Motor neuron (in vitro differentiated cells): ENCODE results near the gene CCDC92B. TPM values are rescaled to one million over a fixed set of nuclear protein-coding genes. Genes with fewer than 3 reads are reported as not detected.

ENCODE experiments used
- ATAC-seq, 8 experiments: fragments of 200-7000 bp; cut with Tn5 transposase; replicated peaks in 6 of 8; 2 replicates each; pipeline ENCODE4 v1.8.0; 2021; ENCODE audit warnings: mild to moderate bottlenecking in 8 of 8, moderate library complexity in 8 of 8
- H3K27ac ChIP-seq, 2 donors: fragments of 250-450 bp; sonication (Bioruptor Pico); 2 replicates each; pipeline ENCODE4 v1.9.0; 2021; ENCODE audit warnings: antibody characterized with exemption in 2 of 2, mild to moderate bottlenecking in 2 of 2, moderate library complexity in 1 of 2
- H3K4me1 ChIP-seq, 2 donors: fragments of 250-450 bp; sonication (Bioruptor Pico); replicated peaks in 1 of 2; 2 replicates each; pipeline ENCODE4 v1.6.1; 2021; ENCODE audit warnings: antibody characterized with exemption in 2 of 2, mild to moderate bottlenecking in 2 of 2, moderate library complexity in 1 of 2
- H3K4me3 ChIP-seq, 5 donors: fragments of 250-450 bp; sonication (Bioruptor Pico); 2 replicates each; pipeline ENCODE4 v1.9.0; 2021; ENCODE audit warnings: antibody characterized with exemption in 5 of 5, mild to moderate bottlenecking in 5 of 5, moderate library complexity in 4 of 5
- WGBS, 10 experiments: fragments of 450-650 bp; shearing (Covaris generic); methylation state at CpG; one replicate each; pipeline ENCODE4 v1.0.0; 2022; 5-methylcytosine and 5-hydroxymethylcytosine counted together
- in situ Hi-C, 9 experiments: fragments of 400-800 bp; cut with MboI; loops; one replicate each; pipeline ENCODE4 v1.15.0; 2021; ENCODE audit warnings: low sequenced_read_pairs in 9 of 9, low pct_unique_long_range_greater_than_20kb in 2 of 9; ENCODE audit not compliant: unreplicated experiment in 9 of 9
- total RNA-seq, 8 experiments: library from RNA; unstranded; fragments of 300-600 nt; gene quantifications; 2 replicates each; pipeline versions ENCODE4 v1.2.3 to v1.2.4, GENCODE V29; 2022

CCDC92B gene
- total RNA-seq, 8 experiments from 2014 or later: 0.15 to 2.9 (median 1.2) TPM

DNA sequence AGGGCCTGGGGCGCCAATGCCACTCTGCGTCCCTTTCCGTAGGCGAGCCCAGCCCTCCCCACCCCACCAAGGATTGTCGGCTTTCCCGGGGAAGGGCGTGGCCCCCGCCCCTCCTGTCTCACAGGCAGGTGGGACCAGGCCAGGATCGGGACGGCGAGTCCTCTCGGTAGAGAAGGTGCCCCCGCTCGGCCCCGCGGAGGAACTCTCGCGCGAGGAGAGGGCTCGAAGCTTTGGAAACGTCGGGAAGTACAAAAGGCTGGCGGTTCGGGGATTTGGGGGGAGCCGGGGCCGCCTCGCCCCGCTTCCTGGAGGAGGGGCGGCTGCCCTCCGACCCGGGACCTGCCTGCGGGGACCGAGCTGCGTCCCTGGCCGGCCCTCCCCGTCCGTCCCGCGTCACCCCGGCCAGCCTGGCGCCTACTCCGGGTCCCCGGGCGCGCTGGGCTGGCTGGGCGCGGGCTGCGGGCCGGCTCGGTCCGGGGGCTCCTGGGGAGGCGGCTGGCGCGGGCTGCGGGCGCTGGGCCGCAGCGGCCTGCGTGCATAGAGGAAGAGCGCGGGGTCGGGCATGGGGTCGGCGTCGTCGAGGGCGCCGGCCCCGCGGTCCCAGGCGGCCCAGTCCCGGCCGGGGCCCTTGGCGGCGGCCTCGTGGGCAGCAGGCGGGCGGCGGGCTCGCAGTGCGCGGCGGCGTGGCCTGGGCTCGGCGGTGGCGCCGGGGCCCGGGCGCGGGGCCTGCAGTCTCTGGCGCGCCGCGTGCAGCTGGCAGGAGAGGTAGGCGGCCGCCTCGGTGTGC lies 25.3 kb downstream of the CCDC92B start:
- H3K4me3 ChIP-seq: peak overlapping the region in 1 of 5 donors; percentile 9
- in situ Hi-C loops: no loop called here

GRCh38 chr17:2723505-2723996 lies 25.9 kb downstream of the CCDC92B start:
- 39 to 41% (median 40%) methylated on average over 2 to 6 of the region's 18 CpGs; no CpG with 5 or more reads in 7 of the 10 experiments for WGBS, 10 experiments
- Histone ChIP-seq H3K27ac (no peak overlapping the region), H3K4me3 (no peak overlapping the region), H3K4me1 (peaks cover 0 to 3% of the 10 kb centered on the region in 2 donors)
- in situ Hi-C loops: no loop called here
- ATAC-seq: peak in 6 of 8 experiments; percentile 24 to 44 (median 34)

More for the DNA sequence above, 25.3 kb downstream of the CCDC92B start:
- H3K27ac ChIP-seq: no peak overlapping the region
- peaks cover 0 to 3% of the 10 kb centered on the region in 2 donors for H3K4me1 ChIP-seq
- WGBS, 10 experiments: 7% methylated on average over 3 of the region's 98 CpGs; no CpG with 5 or more reads in 9 of the 10 experiments
- ATAC-seq: peak in 7 of 8 experiments; percentile 9 to 70 (median 49)

DNA sequence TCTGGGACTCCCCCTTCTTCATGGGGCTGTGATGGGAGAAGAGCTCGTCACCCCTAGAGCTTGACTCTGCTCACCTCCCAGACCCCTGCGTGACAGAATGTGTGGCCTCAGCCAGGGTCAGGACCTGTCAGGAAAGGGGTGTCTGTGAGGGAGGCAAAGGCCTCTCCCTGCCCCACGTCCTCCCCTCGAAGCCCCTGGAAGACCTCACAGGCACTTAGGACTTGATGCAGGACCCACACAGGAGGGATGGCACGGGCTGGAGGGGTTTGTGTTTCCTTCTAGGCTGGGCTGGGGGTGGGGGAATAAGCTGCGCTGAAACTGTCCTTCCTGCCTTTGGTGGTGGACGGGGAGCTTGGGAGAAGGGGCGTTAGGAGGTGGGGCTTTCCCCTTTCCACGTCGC lies 26.8 kb downstream of the CCDC92B start:
- no peak for ATAC-seq
- 70 to 100% (median 86%) methylated on average over 1 to 2 of the region's 10 CpGs; no CpG with 5 or more reads in 6 of the 10 experiments for WGBS, 10 experiments
- in situ Hi-C loops: no loop called here
- no peak overlapping the region for H3K27ac ChIP-seq
- H3K4me1 ChIP-seq: peaks cover 0 to 3% of the 10 kb centered on the region in 2 donors
- H3K4me3 ChIP-seq: no peak overlapping the region

DNA sequence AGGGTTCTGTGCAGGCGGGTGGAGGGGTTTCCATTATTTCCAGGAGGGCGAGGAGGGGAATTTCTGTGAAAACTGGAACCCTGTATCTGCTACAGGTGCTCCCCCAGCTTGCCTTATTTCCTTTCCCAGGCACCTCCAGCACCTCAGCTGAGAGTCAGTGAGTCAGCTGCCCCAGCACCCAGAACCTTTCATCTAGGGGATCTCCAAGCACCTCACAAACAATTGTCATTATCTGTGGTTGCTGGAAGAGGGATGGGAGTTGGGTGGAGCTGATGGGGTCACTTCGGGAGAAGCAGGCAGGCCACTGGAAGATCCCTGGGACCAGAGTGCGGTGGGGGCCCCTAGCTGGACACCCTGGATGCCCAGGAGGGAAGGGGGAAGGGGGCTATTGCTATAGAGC lies 27.8 kb downstream of the CCDC92B start:
- Histone ChIP-seq H3K27ac (no peak overlapping the region), H3K4me3 (no peak overlapping the region), H3K4me1 (peaks cover 0 to 3% of the 10 kb centered on the region in 2 donors)
- 20% methylated on average over 1 of the region's 4 CpGs; no CpG with 5 or more reads in 9 of the 10 experiments for WGBS, 10 experiments
- in situ Hi-C loops: no loop called here
- ATAC-seq: no peak

DNA sequence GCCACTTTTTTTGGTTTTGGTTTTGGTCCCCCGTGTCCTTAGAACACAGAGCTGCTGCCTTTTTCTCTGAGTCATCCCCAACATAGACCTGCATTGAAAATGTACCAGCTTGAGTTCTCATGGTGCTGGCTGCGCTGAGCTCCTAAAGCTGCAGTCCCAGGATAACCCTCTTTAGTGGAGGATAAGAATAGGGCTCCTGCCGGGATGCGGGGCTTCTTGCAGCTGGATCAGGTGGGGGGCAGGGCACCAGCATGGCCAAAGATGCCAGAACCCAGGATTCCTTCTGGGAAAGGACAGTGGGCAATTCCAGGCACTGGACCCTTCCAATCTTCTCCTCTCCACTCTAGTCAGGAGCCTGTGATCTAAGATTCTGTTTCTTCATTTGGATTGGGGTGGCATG lies 29.6 kb downstream of the CCDC92B start:
- ATAC-seq: no peak
- 21 to 100% (median 56%) methylated on average over 1 to 3 of the region's 4 CpGs; no CpG with 5 or more reads in 6 of the 10 experiments for WGBS, 10 experiments
- H3K4me3 ChIP-seq: no peak overlapping the region
- in situ Hi-C loops: no loop called here
- no peak overlapping the region for H3K27ac ChIP-seq
- H3K4me1 ChIP-seq: peaks cover 0 to 3% of the 10 kb centered on the region in 2 donors

- ATAC-seq: peak in 2 of 8 experiments; percentile 31 to 57
- WGBS, 10 experiments: 60 to 100% (median 87%) methylated on average over 1 to 7 of the region's 13 CpGs; no CpG with 5 or more reads in 2 of the 10 experiments
Measured at GRCh38 chr17:2718150-2718938, 31.1 kb downstream of the CCDC92B start.

DNA sequence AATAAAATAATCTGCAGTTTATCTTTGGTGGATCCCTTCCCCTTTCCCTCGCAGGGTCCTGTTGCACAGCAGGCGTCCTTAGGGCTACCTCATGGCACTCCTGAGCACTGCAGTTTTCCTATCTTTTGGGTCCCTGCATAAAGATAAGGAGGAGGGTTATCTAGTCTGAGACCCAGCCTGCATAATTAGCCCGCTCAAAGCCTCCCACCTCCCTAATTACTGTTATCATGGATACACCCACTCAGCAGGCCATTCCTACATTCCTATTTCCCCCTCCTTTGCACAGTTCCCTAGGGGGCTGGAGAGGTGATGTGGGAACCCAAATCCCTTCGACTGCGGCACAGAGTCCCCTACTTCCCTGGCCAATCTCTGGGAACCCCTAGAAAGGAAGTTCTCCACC lies 32.8 kb downstream of the CCDC92B start:
- in situ Hi-C loops: no loop called here
- 40 to 100% (median 80%) methylated on average over 1 to 3 of the region's 5 CpGs; no CpG with 5 or more reads in 3 of the 10 experiments for WGBS, 10 experiments

More at GRCh38 chr17:2718150-2718938, 31.1 kb downstream of the CCDC92B start:
- no peak overlapping the region for H3K27ac ChIP-seq
- H3K4me3 ChIP-seq: no peak overlapping the region
- H3K4me1 ChIP-seq: no peaks in the 10 kb centered on the region
- in situ Hi-C loops: no loop called here

GRCh38 chr17:2713881-2714280 lies 35.6 kb downstream of the CCDC92B start:
- in situ Hi-C loops: no loop called here
- WGBS, 10 experiments: 80 to 100% (median 84%) methylated on average over 1 to 9 of the region's 9 CpGs; no CpG with 5 or more reads in 3 of the 10 experiments
- Histone ChIP-seq H3K27ac (no peak overlapping the region), H3K4me1 (peaks cover 22 to 25% of the 10 kb centered on the region in 2 donors), H3K4me3 (no peak overlapping the region)
- ATAC-seq: no peak

More for the DNA sequence above, 32.8 kb downstream of the CCDC92B start:
- Histone ChIP-seq H3K4me3 (no peak overlapping the region), H3K27ac (no peak overlapping the region), H3K4me1 (peaks cover 10% of the 10 kb centered on the region in 2 donors)
- ATAC-seq: no peak

- Histone ChIP-seq H3K4me3 (peak overlapping the region; percentile 49 to 81 (median 52)), H3K27ac (peak overlapping the region; percentile 9 to 35), H3K4me1 (peaks cover 25 to 28% of the 10 kb centered on the region in 2 donors)
- in situ Hi-C loops: no loop called here
- peak in 6 of 8 experiments; percentile 0 to 5 (median 2) for ATAC-seq
- 46 to 90% (median 87%) methylated on average over 2 to 23 of the region's 36 CpGs; no CpG with 5 or more reads in 3 of the 10 experiments for WGBS, 10 experiments
Measured at GRCh38 chr17:2712300-2713043, 37.0 kb downstream of the CCDC92B start.

DNA sequence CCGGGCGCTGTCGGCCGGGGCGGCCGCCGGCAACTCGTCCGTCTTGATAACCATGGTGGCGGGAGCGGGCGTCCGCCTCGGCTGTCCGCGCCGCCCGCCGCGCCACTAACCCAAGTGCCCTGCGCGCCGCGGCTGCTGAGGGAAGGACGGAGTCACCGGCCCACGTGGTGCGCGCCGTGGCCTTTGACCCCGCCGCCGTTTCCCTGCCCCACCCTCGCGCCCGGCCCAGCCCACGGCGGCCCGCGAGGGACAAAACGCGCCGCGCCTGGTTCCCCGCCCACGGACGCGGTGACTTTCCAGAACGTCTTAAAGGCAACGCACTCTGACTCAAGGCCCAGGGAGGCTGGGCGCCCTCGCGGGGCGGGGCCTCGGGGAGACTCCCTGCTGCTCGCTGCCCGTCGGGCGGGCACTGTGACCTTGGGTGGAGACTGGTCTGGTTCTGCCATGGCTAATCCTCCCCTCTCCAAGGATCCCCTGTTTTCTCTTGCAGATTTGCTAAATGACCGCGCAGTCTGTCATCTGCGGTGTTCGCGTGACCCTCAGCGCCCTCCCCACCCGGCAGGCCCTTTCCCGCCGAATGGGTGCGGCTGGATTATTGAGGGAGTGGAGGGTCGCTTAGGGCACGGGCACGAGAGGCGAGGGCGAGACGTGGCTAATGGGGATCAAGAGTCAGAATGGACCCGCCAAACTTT lies 37.7 kb downstream of the CCDC92B start, which contains the start of gene CLUH:
TSS of gene CLUH (minus strand) at position 157 of the 692 bp plus-strand sequence. CDS start at position 54, 103 bp downstream.
- Histone ChIP-seq H3K4me1 (peaks cover 25 to 28% of the 10 kb centered on the region in 2 donors), H3K4me3 (peak within 1 kb of the TSS; percentile 49 to 81 (median 52)), H3K27ac (peak within 1 kb of the TSS; percentile 9 to 35)
- in situ Hi-C loops: no loop called here
- ATAC-seq: peak; percentile 75 to 88 (median 86)
- WGBS, 10 experiments: 0 to 83% (median 42%) methylated on average over 1 to 12 of the region's 76 CpGs; no CpG with 5 or more reads in 6 of the 10 experiments

- peaks cover 25 to 28% of the 10 kb centered on the region in 2 donors for H3K4me1 ChIP-seq
- peak; percentile 3 to 26 (median 8) for ATAC-seq
- in situ Hi-C loops: no loop called here
- H3K4me3 ChIP-seq: peak overlapping the region; percentile 49 to 81 (median 52)
- H3K27ac ChIP-seq: peak overlapping the region; percentile 2 to 12
- WGBS, 10 experiments: 0 to 40% (median 5%) methylated on average over 1 to 13 of the region's 82 CpGs; no CpG with 5 or more reads in 6 of the 10 experiments
Measured at GRCh38 chr17:2710803-2711607, 38.4 kb downstream of the CCDC92B start.
